ENCODE data around the gene SNX4.
"Not testable (repeated sequence)": the region's sequence is repeated elsewhere in the genome, so short reads cannot be mapped to it uniquely, and the experiment has no call there.

The SNX4 gene

DNA sequence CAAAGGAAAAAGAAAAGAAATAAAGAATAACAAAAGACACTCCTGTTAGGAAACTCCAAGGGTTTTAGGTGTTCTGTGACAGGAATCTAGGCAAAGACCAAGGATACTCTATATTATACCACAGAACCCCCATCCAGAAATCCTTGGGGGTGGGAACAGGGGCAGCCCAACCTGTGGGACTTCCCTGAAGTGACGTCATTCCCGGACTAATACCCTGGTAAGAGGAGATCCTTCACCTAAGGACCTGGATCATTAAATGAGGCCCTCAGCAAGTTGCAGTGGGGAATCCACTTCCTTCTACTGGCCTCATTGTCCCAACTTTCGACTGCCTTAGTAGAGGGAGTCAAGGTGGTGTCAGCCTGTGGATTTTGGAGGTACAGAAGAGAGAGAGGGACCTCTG, 103.8 kb downstream of the SNX4 start:
- Histone ChIP-seq H3K27me3 (replicated peaks; ENCODE audit: control insufficient read depth, insufficient read depth, low read length) (no peaks in the 10 kb centered on the region), H3K4me3 (replicated peaks; ENCODE audit: low read depth, low read length) (no peak overlapping the region), H3K36me3 (ENCODE audit: control insufficient read depth, insufficient read depth, low read length) (no peaks in the 10 kb centered on the region)
- DNase-seq (ENCODE audit: extremely low read depth, insufficient read length), result no peak
- TF ChIP-seq CTCF (IDR thresholded peaks at IDR 0.05; ENCODE audit: insufficient read depth, low read length, poor library complexity, severe bottlenecking), result no peak

DNA sequence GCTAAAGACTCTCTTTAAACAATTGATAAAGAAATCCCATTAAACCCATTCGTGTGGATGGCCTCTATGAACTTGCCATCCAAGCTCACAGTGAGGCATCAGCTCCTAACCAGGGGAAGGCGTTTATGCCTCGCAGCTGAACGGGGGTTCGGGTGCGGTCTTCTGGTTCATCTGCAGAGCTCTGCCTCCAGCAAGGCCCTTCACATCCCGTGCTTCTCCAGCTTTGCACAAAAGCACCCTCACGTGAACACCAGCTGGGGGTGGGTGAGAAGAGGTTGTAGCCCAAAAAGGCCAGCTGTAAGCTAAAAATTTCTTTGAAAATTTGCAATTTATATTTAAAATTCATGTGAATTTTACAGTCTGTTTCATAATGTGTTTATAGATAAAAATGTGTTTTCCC, 105.3 kb downstream of the SNX4 start:
- Histone ChIP-seq H3K36me3 (ENCODE audit: control insufficient read depth, insufficient read depth, low read length) (no peaks in the 10 kb centered on the region), H3K4me3 (replicated peaks; ENCODE audit: low read depth, low read length) (no peak overlapping the region), H3K27me3 (replicated peaks; ENCODE audit: control insufficient read depth, insufficient read depth, low read length) (no peaks in the 10 kb centered on the region)
- no peak for DNase-seq (ENCODE audit: extremely low read depth, insufficient read length)
- TF ChIP-seq CTCF (IDR thresholded peaks at IDR 0.05; ENCODE audit: insufficient read depth, low read length, poor library complexity, severe bottlenecking), result no peak

DNA sequence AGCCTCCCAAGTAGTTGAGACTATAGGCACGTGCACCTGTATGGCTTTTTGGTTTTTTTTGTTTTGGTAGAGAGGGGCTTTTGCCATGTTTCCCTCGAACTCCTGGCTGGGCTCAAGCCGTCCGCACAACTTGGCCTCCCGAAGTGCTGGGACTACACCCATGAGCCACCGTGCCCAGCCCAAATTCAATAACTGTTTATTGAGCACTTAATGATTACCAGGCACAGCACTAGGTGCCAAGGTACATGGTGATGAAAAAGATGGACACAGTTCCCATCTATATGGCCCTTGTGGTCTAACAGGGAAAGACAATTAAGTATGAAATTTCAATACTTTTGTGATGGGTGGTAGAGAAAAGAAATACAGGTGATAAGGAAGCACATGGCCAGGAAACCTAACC, 109.1 kb downstream of the SNX4 start:
- TF ChIP-seq CTCF (IDR thresholded peaks at IDR 0.05; ENCODE audit: insufficient read depth, low read length, poor library complexity, severe bottlenecking), result no peak
- DNase-seq (ENCODE audit: extremely low read depth, insufficient read length), result no peak
- H3K4me3 ChIP-seq (replicated peaks; ENCODE audit: low read depth, low read length), result no peak overlapping the region
- no peaks in the 10 kb centered on the region for H3K36me3 ChIP-seq (ENCODE audit: control insufficient read depth, insufficient read depth, low read length)
- no peaks in the 10 kb centered on the region for H3K27me3 ChIP-seq (replicated peaks; ENCODE audit: control insufficient read depth, insufficient read depth, low read length)

DNA sequence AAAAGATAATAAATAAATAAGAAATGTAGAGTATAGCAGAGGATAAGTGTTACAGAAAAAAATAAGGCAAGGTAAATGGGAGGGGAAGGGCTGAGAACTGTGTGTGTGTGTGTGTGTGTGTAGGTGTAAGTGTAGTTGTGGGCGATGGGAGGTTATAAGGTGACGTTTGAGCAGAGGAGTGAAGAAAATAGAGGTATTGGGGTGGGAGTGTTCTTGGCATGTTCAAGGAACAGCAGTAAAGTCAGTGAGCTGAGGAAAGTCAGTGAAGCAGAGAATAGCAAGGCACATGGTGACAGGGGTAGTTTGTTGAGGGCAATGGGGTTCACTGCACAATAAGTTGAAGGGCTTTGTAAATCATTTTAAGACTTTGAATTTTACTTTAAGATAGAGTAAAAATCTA, 113.9 kb downstream of the SNX4 start:
- no peaks in the 10 kb centered on the region for H3K27me3 ChIP-seq (replicated peaks; ENCODE audit: control insufficient read depth, insufficient read depth, low read length)
- no peak for TF ChIP-seq CTCF (IDR thresholded peaks at IDR 0.05; ENCODE audit: insufficient read depth, low read length, poor library complexity, severe bottlenecking)
- DNase-seq (ENCODE audit: extremely low read depth, insufficient read length), result no peak
- H3K4me3 ChIP-seq (replicated peaks; ENCODE audit: low read depth, low read length), result no peak overlapping the region
- no peaks in the 10 kb centered on the region for H3K36me3 ChIP-seq (ENCODE audit: control insufficient read depth, insufficient read depth, low read length)

- H3K27me3 ChIP-seq (replicated peaks; ENCODE audit: control insufficient read depth, insufficient read depth, low read length); DNase-seq (ENCODE audit: extremely low read depth, insufficient read length); H3K36me3 ChIP-seq (ENCODE audit: control insufficient read depth, insufficient read depth, low read length); H3K4me3 ChIP-seq (replicated peaks; ENCODE audit: low read depth, low read length): not testable (repeated sequence)
These were observed 114.5 kb downstream of the SNX4 start for GRCh38 chr3:125405515-125405914.

GRCh38 chr3:125403789-125404188, 116.2 kb downstream of the SNX4 start:
- no peak overlapping the region for H3K4me3 ChIP-seq (replicated peaks; ENCODE audit: low read depth, low read length)
- DNase-seq (ENCODE audit: extremely low read depth, insufficient read length), result no peak
- H3K27me3 ChIP-seq (replicated peaks; ENCODE audit: control insufficient read depth, insufficient read depth, low read length), result no peaks in the 10 kb centered on the region
- H3K36me3 ChIP-seq (ENCODE audit: control insufficient read depth, insufficient read depth, low read length), result no peaks in the 10 kb centered on the region
- no peak for TF ChIP-seq CTCF (IDR thresholded peaks at IDR 0.05; ENCODE audit: insufficient read depth, low read length, poor library complexity, severe bottlenecking)
